Femur (tissue), 1 donor: ENCODE results near the gene VPS54.
"Not testable (repeated sequence)": the region's sequence is repeated elsewhere in the genome, so short reads cannot be mapped to it uniquely, and the experiment has no call there.

Experiments used
- DNase-seq: peaks from one replicate; pipeline ENCODE4 v3.0.0-alpha.2; 2017

The VPS54 gene

DNA sequence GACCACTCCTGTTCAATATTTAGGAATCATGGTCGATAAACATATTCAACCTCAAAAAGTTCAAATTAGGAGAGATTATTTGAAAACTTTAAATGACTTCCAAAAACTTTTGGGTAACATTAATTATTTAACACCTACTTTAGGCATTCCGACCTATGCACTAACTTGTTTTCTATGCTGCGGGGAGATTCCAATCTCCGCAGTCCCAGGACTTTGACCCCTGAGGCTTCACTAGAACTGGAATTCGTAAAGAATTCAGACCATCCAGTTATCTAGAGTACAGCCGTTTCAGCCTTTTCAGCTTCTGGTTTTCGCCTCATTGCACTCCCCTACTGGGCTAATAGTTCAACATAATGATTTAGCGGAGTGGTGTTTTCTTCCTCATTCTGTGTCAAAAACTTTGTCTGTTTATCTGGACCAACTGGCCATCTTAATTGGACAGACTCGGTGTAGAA, 26.1 kb downstream of the VPS54 start:
- DNase-seq = not testable (repeated sequence)

DNA sequence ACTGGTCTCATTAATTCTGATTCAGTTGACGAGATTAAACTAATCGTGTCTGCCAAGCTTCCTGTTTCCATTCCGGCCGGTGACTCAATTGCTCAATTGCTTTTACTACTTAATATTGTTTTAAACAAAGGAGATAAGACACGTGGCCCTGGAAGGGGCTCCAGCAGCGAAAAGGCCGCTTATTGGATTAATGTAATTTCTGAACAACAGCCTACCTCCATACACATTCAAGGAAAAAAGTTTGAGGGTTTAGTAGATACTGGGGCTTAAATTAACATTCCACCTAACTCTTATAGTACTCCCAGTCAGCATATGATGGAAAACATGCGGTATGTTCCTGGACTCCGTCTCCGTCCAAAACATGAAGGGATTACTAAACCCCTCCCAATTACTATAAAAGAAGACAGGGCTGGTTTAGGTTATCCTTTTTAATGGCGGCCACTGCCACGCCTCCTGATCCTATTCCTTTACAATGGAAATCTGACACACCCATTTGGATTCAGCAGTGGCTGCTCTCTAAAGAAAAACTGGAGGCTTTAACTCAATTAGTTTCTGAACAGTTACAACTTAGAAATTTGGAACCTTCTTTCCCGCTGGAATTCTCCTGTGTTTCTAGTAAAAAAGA, 27.1 kb downstream of the VPS54 start:
- no peak for DNase-seq

DNA sequence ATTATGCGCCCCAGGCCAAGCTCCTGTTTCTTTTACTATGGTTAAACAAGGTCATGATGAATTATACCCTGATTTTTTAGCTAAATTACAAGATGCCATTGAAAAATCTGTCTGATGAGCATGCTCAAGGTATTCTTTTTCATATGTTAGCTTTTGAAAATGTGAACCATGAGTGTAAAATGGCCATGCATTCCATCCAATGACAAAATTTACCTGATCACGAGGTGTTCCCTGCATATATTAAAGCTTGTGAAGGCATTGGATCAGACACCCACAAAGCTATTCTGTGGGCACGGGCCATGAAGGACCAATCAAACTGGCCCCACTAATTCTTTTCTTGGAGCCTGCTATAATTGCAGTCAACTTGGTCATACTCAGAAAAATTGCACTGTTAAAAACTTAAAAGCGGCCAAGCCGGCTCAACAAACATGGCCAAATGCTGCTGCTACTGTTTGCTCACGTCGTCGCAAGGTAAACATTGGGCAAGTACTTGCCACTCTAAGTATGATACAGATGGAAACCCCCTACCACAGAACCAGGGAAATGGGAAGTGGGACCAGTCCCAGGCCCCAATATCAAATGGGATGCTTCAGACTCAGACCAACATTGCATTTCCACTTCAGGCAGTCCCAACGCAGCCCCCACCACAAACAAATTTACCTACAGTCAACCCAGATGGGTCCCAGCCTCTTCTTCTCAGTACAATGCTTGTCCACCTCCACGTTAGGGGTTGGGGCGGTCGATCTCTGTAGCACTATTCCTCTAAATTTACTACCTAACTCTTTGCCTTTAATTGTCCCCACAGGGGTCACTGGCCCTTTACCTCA, 27.8 kb downstream of the VPS54 start:
- DNase-seq = not testable (repeated sequence)

DNA sequence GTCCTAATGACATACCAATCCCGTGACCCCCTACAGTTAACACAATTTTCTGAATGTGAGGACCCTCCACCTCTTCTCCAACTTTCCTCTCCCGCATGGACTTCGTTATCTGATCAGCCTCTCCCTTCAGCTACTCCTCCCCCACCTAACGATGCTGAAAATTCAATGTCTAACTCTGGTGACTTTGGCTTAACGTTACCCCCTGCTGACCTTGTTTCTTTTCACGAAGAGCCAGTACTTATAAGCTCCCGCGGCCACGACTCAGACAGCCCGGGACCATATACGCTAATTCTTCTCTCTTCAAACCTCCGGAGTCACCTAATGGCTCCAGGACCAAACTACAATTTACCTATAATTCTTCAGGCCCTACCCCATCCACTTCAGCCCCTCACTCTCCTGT, 29.2 kb downstream of the VPS54 start:
- no peak for DNase-seq

DNA sequence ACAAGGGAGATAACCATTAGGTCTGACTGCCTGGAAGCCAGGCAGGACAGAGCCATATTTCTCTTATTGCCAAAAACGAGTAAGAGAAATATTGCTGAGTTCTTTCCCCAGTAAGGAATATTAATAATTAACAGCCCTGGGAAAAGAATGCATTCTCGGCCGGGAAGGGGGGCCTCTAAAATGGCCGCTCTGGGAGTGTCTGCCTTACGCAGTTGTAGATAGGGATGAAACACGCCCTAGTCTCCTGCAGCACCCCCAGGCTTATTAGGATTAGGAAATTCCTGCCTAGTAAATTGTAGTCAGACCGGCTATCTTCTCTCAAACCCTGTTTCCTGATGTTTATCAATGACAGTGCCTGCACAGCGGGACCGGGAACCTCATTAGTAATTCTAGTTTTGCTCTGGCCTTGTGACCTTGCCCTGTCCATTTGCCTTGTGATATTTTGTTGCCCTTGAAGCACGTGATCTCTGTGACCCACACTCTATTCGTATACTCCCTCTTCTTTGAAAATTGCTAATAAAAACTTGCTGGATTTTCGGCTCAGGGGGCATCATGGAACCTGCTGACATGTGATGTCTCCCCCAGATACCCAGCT, 30.3 kb downstream of the VPS54 start:
- not testable (repeated sequence) for DNase-seq

DNA sequence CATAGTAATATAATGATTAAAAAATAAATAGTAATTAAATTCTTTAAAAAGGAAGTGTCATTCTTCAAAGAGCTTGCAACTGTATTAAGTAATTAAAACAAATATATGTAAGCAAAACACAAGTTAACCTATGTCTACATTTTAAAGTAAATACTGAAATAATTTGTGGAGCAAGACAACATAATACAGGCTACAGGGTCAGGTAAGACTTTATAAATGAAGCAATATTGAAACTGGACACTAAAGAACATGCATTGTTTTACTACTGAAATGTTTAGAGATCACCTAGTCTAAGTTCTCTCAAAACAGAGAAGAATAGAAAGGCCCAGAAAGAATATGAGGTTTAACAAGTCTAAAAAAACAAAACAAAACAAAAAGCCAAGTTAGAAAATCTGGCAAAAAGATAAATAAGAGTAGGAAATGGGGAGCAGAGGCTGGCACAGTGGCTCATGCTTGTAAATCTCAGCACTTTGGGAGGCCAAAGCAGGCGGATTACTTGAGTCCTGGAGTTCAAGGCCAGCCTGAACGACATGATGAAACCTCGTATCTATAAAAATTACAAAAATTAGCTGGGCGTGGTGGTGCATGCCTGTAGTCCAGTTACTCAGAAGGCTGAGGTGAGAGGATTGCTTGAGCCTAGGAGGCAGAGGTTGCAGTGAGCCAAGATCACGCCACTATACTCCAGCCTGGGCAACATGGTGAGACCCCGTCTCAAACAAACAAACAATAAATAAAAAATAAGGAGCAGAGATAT, 34.4 kb downstream of the VPS54 start:
- no peak for DNase-seq

DNA sequence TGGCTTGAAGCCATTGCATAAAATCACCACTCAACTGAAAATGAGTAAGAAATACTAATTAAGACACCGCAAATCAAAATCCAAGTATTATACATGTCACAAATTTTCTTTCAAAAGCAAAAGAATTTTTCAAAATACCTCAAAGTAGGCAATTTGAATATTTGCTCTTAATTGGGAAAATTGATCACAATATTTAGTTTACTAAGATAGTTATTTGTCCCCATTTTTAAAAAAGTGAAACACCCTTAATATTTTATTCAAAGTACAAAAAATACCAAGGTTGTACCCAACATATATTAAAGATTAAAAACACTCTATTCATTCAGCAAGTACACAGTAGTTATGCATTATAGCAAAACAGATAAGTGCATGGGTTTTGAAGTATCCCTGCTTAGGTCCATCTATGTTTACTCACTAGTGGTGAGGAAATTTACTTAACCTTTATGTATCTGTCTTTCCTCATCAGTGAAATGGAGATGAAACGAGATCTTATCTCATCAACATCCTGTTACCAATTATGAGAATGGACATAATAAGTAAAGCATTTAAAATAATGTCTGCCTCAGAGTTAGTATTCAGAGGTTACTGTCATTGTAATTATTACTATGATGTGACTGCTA, 35.1 kb downstream of the VPS54 start:
- no peak for DNase-seq

DNA sequence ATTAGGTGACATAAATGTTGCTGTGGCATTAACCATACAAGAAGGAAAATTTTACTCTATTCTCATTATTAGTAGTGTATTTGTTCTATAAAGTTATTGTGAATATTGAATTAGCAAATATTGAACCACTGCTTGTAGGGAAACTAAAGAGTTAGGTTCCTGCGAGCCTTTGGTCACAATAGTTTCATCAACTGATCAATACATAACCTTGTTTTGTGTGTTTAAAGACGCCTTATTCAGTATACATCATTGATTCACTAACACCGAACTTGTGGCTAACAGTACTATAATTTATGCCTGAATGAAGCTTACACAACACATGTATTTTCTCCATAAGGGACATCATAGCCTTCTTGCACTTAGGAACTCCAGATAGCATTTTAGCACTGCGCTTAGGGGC, 36.9 kb downstream of the VPS54 start:
- no peak for DNase-seq

DNA sequence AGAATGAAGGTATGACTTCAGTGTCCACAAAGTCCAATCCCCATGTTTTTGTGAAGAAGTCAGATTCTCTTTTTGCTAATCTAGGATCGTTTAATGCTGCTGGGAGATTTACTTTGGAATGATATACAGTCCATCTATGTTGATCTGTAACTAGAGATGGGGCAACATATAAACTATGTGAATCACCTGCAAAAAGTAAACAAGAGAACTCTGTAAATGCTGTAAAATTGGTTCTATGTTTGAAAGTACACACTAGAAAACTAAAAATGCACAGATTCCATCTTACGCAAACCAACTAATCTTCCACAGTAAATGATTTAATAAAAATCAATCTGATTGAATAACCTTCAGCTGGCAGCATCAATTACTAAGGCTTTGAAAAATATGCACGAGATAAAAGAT, 37.5 kb downstream of the VPS54 start:
- no peak for DNase-seq

DNA sequence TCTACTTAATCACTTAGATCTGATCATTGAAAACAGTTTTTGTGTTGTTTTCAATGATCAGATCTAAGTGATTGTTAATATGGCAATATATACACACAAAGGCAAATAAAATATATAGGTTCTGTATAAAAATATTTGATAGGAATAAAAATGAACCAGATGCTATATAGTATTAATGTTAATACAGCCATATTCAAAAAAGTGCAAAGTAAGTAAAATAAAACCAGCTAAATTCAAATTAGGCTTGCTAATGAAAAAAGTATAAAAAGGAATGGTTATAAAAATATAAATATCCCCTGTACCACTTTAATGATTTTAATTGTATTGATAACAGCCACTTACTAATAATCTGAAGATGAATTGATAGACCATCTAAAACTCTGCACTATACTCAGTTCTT, 38.4 kb downstream of the VPS54 start:
- no peak for DNase-seq

DNA sequence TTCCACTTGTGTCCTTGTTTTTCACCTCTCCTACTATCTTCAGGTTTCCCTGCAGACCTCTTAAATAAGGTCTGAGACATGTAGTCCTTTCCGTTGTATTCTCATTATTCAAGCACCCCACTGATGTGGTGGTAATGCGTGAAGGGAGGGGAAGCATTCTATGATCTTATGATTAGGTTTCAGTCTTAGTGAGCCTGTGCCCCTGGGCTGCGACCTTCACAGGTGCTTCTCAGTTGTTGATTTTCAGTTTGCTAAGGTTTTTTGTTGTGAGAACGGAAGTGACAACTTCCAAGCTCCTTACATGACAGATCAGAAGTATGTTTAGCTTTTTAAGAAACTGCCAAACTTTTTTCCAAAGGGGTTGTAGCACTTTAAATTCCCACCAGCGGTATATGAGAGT, 41.3 kb downstream of the VPS54 start:
- no peak for DNase-seq

DNA sequence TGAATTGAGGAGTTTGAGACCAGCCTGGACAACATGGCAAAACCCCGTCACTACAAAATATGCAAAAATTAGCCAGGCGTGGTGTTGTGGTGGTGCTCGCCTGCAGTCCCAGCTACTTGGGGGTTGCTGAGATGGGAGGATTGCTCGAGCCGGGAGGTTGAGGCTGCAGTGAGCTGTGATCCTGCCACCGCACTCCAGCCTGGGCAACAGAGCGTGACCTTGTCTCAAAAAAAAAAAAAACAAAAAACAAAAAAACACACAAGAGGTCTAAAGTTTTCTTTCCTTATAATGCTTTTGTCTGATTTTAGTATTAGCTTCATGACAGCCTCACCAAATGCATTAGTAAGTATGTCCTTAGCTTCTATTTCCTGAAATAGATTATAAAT, 43.1 kb downstream of the VPS54 start:
- no peak for DNase-seq

DNA sequence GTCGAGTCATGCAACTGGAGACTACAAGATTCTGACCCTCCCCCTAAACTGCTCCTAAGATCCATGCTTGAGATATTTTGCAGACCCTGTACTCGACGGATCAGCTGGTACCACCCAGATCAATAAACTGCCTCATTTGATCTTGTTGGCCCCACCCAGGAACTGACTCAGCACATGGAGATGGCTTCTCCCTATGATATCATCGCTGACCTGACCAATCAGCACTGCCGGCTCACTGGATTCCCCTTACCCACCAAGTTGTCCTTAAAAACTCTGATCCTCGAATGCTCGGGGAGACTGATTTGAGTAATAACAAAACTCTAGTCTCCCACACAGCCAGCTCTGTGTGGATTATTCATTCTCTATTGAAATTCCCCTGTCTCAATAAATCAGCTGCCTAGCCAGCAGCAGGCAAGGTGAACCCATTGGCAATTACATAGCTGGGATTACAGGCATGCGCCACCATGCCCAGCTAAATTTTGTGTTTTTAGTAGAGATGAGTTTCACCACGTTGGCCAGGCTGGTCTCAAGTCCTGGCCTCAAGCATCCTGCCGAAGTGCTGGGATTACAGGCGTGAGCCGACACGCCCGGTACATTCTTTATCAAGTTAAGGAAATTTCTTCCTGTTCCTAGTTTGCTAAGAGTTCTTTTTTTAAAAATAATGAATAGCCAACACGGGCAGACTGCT, 43.6 kb downstream of the VPS54 start:
- DNase-seq = no peak

DNA sequence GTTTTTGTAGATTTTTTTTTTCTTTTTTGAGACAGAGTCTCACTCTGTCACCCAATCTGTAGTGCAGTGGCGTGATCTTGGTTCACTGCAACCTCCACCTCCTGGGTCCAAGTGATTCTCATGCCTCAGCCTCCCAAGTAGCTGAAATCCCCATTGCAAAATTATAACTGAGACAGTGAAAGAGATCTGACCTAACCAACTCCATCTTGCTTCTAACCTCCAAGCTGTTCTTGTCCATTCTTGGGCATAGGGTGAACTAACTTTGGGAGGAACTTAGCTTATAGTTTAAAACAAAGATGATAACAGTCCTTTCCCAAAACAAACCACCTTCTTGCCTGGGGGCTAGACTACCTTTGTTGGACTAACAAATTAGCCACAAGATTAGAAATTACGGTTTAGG, 44.2 kb downstream of the VPS54 start:
- not testable (repeated sequence) for DNase-seq

DNA sequence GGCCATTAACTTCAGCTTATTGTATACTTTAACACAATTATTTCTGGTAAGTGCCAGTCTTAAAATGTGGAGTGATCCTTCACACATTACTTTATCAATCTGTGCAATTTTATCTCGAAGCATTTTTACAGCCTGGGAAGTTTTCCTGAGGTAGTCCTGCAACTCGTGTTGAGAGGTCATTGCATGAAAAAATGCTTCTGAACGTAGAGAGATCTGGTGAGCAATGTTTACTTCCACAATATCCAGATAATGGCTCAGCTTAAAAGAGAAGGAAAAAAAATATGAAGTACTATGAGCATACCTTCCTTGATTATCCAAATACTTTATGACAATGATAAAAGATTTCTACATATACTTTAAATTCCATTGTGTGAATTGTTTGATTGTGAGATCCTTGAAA, 57.0 kb downstream of the VPS54 start:
- no peak for DNase-seq

DNA sequence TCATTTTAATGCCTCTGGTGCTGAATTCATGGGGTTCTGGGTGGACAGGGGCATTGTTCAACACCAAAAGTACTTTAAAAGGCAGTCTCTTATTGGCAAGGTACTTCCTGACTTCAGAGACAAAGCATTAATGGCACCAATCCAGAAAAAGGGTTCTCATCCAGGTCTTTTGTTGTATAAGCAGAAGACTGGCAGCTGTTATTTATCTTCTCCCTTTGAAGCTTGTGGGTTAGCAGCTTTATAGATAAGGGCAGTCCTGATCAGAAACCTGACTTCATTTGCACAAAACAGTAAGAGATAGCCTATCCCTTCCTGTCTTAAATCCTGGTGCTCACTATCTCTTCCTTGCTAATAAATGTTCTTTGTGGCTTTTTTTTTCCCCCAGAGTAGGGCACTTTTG, 68.8 kb downstream of the VPS54 start:
- DNase-seq = no peak

DNA sequence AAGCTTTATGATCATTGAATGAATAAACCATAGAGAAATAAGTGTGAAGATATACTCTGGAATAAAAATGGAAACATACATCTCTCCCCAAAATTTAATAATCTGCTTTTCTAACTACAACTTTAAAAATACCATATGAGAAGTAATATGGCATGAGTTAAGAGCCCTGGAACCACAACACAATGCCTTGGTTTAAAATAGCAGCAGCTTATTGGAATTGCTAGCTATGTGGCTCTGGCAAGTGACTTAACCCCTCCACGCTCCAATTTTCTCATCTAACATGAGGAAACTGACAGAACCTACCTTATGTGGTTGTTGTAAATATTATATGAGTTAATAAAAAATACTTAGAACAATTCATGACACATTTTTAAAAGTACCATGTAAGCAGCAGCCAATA, 76.4 kb downstream of the VPS54 start:
- DNase-seq = no peak

DNA sequence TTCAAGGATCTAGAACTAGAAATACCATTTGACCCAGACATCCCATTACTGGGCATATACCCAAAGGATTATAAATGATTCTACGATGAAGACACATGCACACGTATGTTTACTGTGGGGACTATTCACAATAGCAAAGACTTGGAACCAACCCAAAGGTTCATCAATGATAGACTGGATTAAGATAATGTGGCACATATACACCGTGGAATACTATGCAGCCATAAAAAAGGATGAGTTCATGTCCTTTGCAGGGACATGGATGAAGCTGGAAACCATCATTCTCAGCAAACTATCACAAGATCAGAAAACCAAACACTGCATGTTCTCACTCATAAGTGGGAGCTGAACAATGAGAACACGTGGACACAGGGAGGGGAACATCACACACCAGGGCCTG, 87.1 kb downstream of the VPS54 start:
- DNase-seq = not testable (repeated sequence)

DNA sequence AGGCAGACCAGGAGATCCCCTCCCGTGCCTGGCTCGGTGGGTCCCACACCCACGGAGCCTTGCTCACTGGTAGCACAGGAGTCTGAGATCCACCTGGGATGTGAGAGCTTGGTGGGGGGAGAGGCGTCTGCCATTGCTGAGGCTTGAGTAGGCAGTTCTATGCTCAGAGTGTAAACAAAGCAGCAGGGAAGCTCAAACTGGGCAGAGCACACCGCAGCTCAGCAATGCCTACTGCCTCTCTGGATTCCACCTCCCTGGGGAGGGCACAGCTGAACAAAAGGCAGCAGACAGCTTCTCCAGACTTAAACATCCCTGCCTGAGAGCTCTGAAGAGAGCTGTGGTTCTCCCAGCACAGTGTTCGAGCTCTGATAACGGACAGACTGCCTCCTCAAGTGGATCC, 92.4 kb downstream of the VPS54 start:
- DNase-seq = no peak

DNA sequence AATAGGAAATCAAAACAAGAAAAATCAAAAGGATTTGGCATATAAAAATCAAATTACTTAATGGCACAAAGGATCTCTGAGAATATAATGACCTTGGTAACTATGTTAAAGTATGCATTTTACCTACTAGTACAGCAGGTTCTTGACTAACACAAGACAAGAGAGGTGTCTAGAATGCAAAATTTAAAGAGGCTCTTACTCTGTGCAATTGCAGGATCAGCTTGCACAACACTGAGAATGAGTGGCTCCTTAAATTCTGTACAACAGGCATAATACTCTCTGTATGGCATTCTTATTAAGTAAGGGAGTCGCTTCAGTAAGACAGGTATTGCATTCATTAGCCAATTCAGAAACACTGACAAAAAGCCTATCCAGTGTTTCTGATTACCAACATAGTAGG, 104.9 kb downstream of the VPS54 start:
- no peak for DNase-seq

DNA sequence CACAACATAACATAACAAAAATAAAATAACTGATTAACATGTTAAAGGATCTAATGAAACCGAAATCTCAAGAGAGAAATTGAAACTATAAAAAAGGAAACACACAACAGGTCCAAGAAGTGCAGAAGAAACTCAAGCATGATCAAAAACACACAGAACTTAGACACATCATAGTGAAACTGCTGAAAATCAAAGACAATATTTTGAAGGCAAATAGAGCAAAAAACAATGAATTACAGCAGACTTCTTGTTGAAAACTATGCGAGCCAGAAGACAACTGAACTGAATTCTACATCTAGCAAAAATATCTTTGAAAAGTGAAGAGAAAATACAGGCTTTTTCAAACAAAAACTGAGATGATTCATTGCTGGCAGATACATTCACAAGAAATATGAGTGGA, 116.2 kb downstream of the VPS54 start:
- no peak for DNase-seq

DNA sequence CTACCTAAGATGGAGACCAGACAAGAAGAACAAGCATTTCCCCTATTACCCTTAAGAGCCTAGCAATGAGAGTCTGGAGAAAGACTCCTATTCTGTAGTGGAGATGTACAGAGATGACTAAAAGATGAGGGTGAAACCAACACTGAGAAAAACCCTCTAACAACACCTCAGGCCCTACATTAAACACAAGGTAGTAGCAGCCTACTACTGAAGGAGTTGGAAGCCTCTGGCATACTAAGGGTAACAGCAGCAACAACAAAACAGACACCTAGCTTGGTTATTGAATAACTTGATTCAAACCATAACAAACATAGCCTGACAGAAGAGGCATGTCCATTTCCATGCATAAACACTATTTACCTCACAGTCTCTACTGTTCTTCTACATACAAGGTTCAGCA, 117.1 kb downstream of the VPS54 start:
- DNase-seq = no peak
